ENCODE results near the gene ARHGEF17. TPM values are rescaled to one million over a fixed set of nuclear protein-coding genes. Genes with fewer than 3 reads are reported as not detected.

Gene ARHGEF17
- total RNA-seq, 1 donor from 2014 or later = 56.5 TPM

- H3K27ac ChIP-seq = no peak overlapping the region
- no peaks in the 10 kb centered on the region for H3K9me3 ChIP-seq
- H3K4me3 ChIP-seq = no peak overlapping the region
- no peaks in the 10 kb centered on the region for H3K27me3 ChIP-seq (ENCODE audit: low read depth)
- intact Hi-C loops (cut with DNase I) = no loop called here
- H3K4me1 ChIP-seq = peaks cover 10% of the 10 kb centered on the region
- DNase-seq (no peak), ATAC-seq (no peak)
- H3K36me3 ChIP-seq = peaks cover 50% of the 10 kb centered on the region
- TF ChIP-seq CTCF (IDR thresholded peaks at IDR 0.05) = no peak
Observed at GRCh38 chr11:73405146-73405510, 97.1 kb downstream of the ARHGEF17 start.

- DNase-seq (no peak), ATAC-seq (no peak)
- H3K9me3 ChIP-seq = no peaks in the 10 kb centered on the region
- H3K27me3 ChIP-seq (ENCODE audit: low read depth) = no peaks in the 10 kb centered on the region
- H3K27ac ChIP-seq = no peak overlapping the region
- H3K4me1 ChIP-seq = peaks cover 10% of the 10 kb centered on the region
- H3K36me3 ChIP-seq = peaks cover 59% of the 10 kb centered on the region
- TF ChIP-seq CTCF (IDR thresholded peaks at IDR 0.05) = no peak
- H3K4me3 ChIP-seq = no peak overlapping the region
- intact Hi-C loops (cut with DNase I) = no loop called here
Observed at GRCh38 chr11:73406131-73406530, 98.1 kb downstream of the ARHGEF17 start.

- Histone ChIP-seq H3K27me3 (ENCODE audit: low read depth) (no peaks in the 10 kb centered on the region), H3K9me3 (no peaks in the 10 kb centered on the region), H3K4me1 (peaks cover 10% of the 10 kb centered on the region), H3K4me3 (no peak overlapping the region), H3K36me3 (peaks cover 63% of the 10 kb centered on the region), H3K27ac (no peak overlapping the region)
- DNase-seq (no peak), ATAC-seq (no peak)
- no peak for TF ChIP-seq CTCF (IDR thresholded peaks at IDR 0.05)
- intact Hi-C loops (cut with DNase I) = no loop called here
Observed at GRCh38 chr11:73406619-73407018, 98.5 kb downstream of the ARHGEF17 start.

GRCh38 chr11:73409431-73409830 is 101.4 kb downstream of the ARHGEF17 start:
- H3K27me3 ChIP-seq (ENCODE audit: low read depth) = no peaks in the 10 kb centered on the region
- H3K36me3 ChIP-seq = peaks cover 65% of the 10 kb centered on the region
- peaks cover 10% of the 10 kb centered on the region for H3K4me1 ChIP-seq
- intact Hi-C loops (cut with DNase I) = no loop called here
- ATAC-seq = no peak
- H3K9me3 ChIP-seq = no peaks in the 10 kb centered on the region
- H3K27ac ChIP-seq = no peak overlapping the region
- TF ChIP-seq CTCF (IDR thresholded peaks at IDR 0.05) = no peak
- H3K4me3 ChIP-seq = no peak overlapping the region
- no peak for DNase-seq

- H3K9me3 ChIP-seq = no peaks in the 10 kb centered on the region
- H3K4me1 ChIP-seq = peaks cover 21% of the 10 kb centered on the region
- no peak for TF ChIP-seq CTCF (IDR thresholded peaks at IDR 0.05)
- no peak overlapping the region for H3K4me3 ChIP-seq
- intact Hi-C loops (cut with DNase I) = no loop called here
- DNase-seq = no peak
- no peaks in the 10 kb centered on the region for H3K27me3 ChIP-seq (ENCODE audit: low read depth)
- no peak overlapping the region for H3K27ac ChIP-seq
- H3K36me3 ChIP-seq = peaks cover 54% of the 10 kb centered on the region
- ATAC-seq = no peak
Observed at GRCh38 chr11:73410627-73411026, 102.6 kb downstream of the ARHGEF17 start.

- intact Hi-C loops (cut with DNase I) = no loop called here
- DNase-seq = no peak
- no peaks in the 10 kb centered on the region for H3K27me3 ChIP-seq (ENCODE audit: low read depth)
- peaks cover 51% of the 10 kb centered on the region for H3K36me3 ChIP-seq
- H3K4me3 ChIP-seq = no peak overlapping the region
- H3K9me3 ChIP-seq = no peaks in the 10 kb centered on the region
- H3K4me1 ChIP-seq = peaks cover 21% of the 10 kb centered on the region
- ATAC-seq = no peak
- no peak overlapping the region for H3K27ac ChIP-seq
- TF ChIP-seq CTCF (IDR thresholded peaks at IDR 0.05) = no peak
Observed at GRCh38 chr11:73411031-73411430, 103.0 kb downstream of the ARHGEF17 start.
